ENCODE results near the gene ENAM. TPM values are rescaled to one million over a fixed set of nuclear protein-coding genes. Genes with fewer than 3 reads are reported as not detected.

ENAM gene
- total and polyA plus RNA-seq, 9 of the 15 experiments (the other 6 are each of a cell fraction or from before 2014, with no cell fraction given) = 0.04 to 0.09 (median 0.04) TPM; not detected in 6

- TF ChIP-seq, protein P1, sequence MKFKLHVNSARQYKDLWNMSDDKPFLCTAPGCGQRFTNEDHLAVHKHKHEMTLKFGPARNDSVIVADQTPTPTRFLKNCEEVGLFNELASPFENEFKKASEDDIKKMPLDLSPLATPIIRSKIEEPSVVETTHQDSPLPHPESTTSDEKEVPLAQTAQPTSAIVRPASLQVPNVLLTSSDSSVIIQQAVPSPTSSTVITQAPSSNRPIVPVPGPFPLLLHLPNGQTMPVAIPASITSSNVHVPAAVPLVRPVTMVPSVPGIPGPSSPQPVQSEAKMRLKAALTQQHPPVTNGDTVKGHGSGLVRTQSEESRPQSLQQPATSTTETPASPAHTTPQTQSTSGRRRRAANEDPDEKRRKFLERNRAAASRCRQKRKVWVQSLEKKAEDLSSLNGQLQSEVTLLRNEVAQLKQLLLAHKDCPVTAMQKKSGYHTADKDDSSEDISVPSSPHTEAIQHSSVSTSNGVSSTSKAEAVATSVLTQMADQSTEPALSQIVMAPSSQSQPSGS (CRISPR knock-in tag; IDR thresholded peaks at IDR 0.05) = no peak
- TF ChIP-seq ZNF197 (CRISPR knock-in tag; IDR thresholded peaks at IDR 0.05; ENCODE audit: low read depth) (peak; percentile 72; the same call in 1 of the 2 replicates), KDM2B (CRISPR knock-in tag; IDR thresholded peaks at IDR 0.05) (peak; percentile 87), COPS2 (conservative IDR thresholded peaks at IDR 0.05) (no peak), FOXK2 (conservative IDR thresholded peaks at IDR 0.05 in 1 of 2, IDR thresholded peaks at IDR 0.05 in 1 of 2; ENCODE audit: low read depth in 2 of 2) (peak; percentile 85 to 88), GABPB2 (CRISPR knock-in tag; conservative IDR thresholded peaks at IDR 0.05) (no peak; the same call in 1 of the 2 replicates), ZSCAN29 (IDR thresholded peaks at IDR 0.05) (no peak), EWSR1 (IDR thresholded peaks at IDR 0.05; ENCODE audit: borderline replicate concordance, low read depth, partially characterized antibody) (no peak), ZNF24 (IDR thresholded peaks at IDR 0.05) (peak; percentile 80; the same call in 1 of the 2 replicates), TBL1XR1 (IDR thresholded peaks at IDR 0.05; ENCODE audit: low read length in 2 of 2) (peak; percentile 57 to 66; a peak in 2 of 4 replicates), SNRNP70 (optimal IDR thresholded peaks at IDR 0.05; ENCODE audit: low read depth, low read length) (no peak), HMG20B (CRISPR knock-in tag; IDR thresholded peaks at IDR 0.05) (no peak), ZNF121 (CRISPR knock-in tag; conservative IDR thresholded peaks at IDR 0.05) (no peak), MAFF (IDR thresholded peaks at IDR 0.05; ENCODE audit: low read length) (0 out of 2 replicates have a peak, but pooled peaks have one; percentile 1), ZNF316 (IDR thresholded peaks at IDR 0.05) (no peak), RB1 (IDR thresholded peaks at IDR 0.05; ENCODE audit: low read depth) (peak; percentile 86), BMI1 (IDR thresholded peaks at IDR 0.05; ENCODE audit: low read length) (no peak), FIP1L1 (IDR thresholded peaks at IDR 0.05; ENCODE audit: low read depth, low read length, poor library complexity, severe bottlenecking) (no peak), ZNF655 (CRISPR knock-in tag; IDR thresholded peaks at IDR 0.05) (no peak), NCOA1 (IDR thresholded peaks at IDR 0.05; ENCODE audit: low read depth) (peak; percentile 99)
- TF ChIP-seq, protein P2, sequence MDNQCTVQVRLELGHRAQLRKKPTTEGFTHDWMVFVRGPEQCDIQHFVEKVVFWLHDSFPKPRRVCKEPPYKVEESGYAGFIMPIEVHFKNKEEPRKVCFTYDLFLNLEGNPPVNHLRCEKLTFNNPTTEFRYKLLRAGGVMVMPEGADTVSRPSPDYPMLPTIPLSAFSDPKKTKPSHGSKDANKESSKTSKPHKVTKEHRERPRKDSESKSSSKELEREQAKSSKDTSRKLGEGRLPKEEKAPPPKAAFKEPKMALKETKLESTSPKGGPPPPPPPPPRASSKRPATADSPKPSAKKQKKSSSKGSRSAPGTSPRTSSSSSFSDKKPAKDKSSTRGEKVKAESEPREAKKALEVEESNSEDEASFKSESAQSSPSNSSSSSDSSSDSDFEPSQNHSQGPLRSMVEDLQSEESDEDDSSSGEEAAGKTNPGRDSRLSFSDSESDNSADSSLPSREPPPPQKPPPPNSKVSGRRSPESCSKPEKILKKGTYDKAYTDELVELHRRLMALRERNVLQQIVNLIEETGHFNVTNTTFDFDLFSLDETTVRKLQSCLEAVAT (IDR thresholded peaks at IDR 0.05) = peak in 1 of 2 experiments; percentile 72; a peak in 1 of 4 replicates
- TF ChIP-seq, protein P3, sequence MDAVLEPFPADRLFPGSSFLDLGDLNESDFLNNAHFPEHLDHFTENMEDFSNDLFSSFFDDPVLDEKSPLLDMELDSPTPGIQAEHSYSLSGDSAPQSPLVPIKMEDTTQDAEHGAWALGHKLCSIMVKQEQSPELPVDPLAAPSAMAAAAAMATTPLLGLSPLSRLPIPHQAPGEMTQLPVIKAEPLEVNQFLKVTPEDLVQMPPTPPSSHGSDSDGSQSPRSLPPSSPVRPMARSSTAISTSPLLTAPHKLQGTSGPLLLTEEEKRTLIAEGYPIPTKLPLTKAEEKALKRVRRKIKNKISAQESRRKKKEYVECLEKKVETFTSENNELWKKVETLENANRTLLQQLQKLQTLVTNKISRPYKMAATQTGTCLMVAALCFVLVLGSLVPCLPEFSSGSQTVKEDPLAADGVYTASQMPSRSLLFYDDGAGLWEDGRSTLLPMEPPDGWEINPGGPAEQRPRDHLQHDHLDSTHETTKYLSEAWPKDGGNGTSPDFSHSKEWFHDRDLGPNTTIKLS (IDR thresholded peaks at IDR 0.05; ENCODE audit: borderline replicate concordance, low read depth) = peak; percentile 92
These were observed 59.6 kb downstream of the ENAM start, which contains the start of gene UTP3 (continued) for GRCh38 chr4:70687821-70688794.

Measured in K562 (cell line).